Prostate gland (tissue), 2 donors: ENCODE measurements around the gene TTC34. TPM values are rescaled to one million over a fixed set of nuclear protein-coding genes. Genes with fewer than 3 reads are reported as not detected.

Experiments
- DNase-seq: peaks from one replicate; pipeline ENCODE4 v3.0.0-alpha.2; 2019; ENCODE audit warnings: low spot score
- H3K27ac ChIP-seq, 2 donors: fragments of 200-600 bp; sonication (generic); 2 replicates each; pipeline ENCODE4 v1.5.1; 2017 to 2019
- H3K27me3 ChIP-seq: fragments of 200-600 bp; sonication (generic); replicated peaks from 2 replicates; pipeline ENCODE4 v1.5.1; 2019; ENCODE audit not compliant: insufficient read depth
- H3K36me3 ChIP-seq, 2 donors: fragments of 200-600 bp; sonication (generic); 1 replicate in 1 of 2; 2 replicates in 1 of 2; pipeline versions ENCODE4 v1.5.1 to v1.8.1; 2017 to 2019
- H3K4me1 ChIP-seq: fragments of 200-600 bp; sonication (generic); replicated peaks from 2 replicates; pipeline ENCODE4 v1.5.1; 2019
- H3K4me3 ChIP-seq, 2 donors: fragments of 200-600 bp; sonication (generic); 2 replicates each; pipeline ENCODE4 v1.5.1; 2017 to 2019
- H3K9me3 ChIP-seq: fragments of 200-600 bp; sonication (generic); 2 replicates; pipeline ENCODE4 v1.5.1; 2017
- POLR2A ChIP-seq: fragments of 450-650 bp; IDR thresholded peaks from one replicate; pipeline ENCODE4 v1.6.1; 2016; ENCODE audit warnings: antibody characterized with exemption, mild to moderate bottlenecking
- POLR2AphosphoS5 ChIP-seq: sonication (generic); formaldehyde crosslinking; IDR thresholded peaks from one replicate; pipeline ENCODE4 v1.6.1; 2017; ENCODE audit warnings: antibody characterized with exemption
- WGBS: methylation state at CpG from one replicate; pipeline ENCODE4 v1.1.5; 2018; 5-methylcytosine and 5-hydroxymethylcytosine counted together
- intact Hi-C: fragments of 100-400 bp; cut with DNase I; formaldehyde crosslinking; loops from one replicate; pipeline ENCODE4 v1.14.2; 2022
- total RNA-seq, 2 donors: library from RNA; depleted of rRNA; stranded (reverse); fragments of >200 nt; gene quantifications; one replicate each; pipeline ENCODE4 v1.1.0, GENCODE V29; 2016
- TF ChIP-seq, protein P1 (sequence below), 4 experiments: fragments of 200-600 bp in 2 of 4; fragments of 450-650 bp in 2 of 4; sonication (generic) in 2 of 4; IDR thresholded peaks; 1 replicate in 3 of 4; 2 replicates in 1 of 4; pipeline ENCODE4 v1.5.1; 2016 to 2019; ENCODE audit warnings: antibody characterized with exemption in 4 of 4, mild to moderate bottlenecking in 2 of 4, moderate library complexity in 2 of 4

The TTC34 gene
- total RNA-seq, 2 donors from 2014 or later: 0.32 to 1.2 TPM

DNA sequence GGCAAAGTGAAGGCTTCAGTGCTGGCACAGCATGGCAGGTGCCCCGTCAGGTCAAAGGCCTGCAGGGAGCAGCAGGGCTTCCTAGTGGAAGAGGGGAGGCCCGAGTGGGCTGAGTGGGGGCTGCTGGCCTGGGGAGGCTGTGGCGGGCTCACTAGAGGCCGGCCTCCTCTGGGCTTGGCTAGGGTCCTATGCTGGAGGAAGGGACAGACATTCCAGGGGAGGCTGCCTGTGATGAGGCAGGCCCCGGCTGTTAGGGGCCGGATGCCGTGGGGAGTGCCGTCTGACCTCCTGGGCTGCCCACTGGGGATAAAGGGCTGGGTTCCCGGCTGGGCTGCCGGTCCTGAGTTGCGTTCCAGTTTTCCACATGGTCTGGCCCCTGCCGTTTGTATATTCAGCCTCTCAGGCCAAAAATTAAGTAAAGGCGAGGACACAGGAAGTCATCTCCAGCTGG, 193.8 kb downstream of the TTC34 start:
- no peaks in the 10 kb centered on the region for H3K9me3 ChIP-seq
- WGBS: 62% methylated on average over 13 of the region's 13 CpGs
- no peak overlapping the region for H3K4me3 ChIP-seq
- TF ChIP-seq POLR2AphosphoS5 (no peak), POLR2A (no peak)
- TF ChIP-seq, protein P1, sequence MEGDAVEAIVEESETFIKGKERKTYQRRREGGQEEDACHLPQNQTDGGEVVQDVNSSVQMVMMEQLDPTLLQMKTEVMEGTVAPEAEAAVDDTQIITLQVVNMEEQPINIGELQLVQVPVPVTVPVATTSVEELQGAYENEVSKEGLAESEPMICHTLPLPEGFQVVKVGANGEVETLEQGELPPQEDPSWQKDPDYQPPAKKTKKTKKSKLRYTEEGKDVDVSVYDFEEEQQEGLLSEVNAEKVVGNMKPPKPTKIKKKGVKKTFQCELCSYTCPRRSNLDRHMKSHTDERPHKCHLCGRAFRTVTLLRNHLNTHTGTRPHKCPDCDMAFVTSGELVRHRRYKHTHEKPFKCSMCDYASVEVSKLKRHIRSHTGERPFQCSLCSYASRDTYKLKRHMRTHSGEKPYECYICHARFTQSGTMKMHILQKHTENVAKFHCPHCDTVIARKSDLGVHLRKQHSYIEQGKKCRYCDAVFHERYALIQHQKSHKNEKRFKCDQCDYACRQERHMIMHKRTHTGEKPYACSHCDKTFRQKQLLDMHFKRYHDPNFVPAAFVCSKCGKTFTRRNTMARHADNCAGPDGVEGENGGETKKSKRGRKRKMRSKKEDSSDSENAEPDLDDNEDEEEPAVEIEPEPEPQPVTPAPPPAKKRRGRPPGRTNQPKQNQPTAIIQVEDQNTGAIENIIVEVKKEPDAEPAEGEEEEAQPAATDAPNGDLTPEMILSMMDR (IDR thresholded peaks at IDR 0.05): no peak
- DNase-seq: no peak
- intact Hi-C loops: no loop called here
- no peaks in the 10 kb centered on the region for H3K4me1 ChIP-seq
- H3K27ac ChIP-seq: no peak overlapping the region
- no peaks in the 10 kb centered on the region for H3K27me3 ChIP-seq
- H3K36me3 ChIP-seq: no peaks in the 10 kb centered on the region

DNA sequence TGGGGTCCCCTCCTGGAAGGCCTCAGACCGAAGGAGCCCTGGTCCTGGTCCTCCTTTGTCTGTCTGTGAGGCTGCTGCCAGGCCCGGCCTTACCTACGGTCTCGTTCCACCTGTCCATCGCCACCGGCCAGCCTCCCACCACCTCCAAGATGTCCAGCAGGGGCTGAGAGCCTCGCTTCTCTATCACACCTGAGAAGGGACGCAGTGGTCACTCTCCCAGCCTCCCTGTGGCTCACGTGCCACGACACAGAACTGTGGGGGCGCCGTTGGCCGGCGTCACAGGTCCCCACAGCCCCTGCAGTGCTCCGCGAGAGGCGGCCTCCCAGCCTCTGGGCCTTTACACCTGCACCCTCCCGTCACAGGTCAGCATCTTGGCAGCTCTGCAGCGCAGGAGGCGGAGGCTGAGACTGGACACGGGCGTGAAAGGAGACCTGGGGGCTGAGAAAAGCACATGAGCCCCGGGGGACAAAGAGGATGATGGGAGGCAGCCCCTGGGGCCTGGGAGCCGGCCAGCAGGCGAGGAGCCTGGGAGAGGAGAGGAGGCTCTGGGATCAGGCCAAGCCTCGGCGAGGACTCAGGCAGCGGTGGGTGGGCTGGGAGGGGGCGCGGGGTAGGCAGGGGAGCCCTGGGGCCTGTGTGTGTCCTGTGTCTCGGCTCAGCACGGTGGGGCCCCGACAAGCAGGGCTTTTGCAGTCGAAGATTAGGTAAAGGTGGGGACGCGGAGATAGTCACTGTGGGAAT, 194.4 kb downstream of the TTC34 start:
- intact Hi-C loops: no loop called here
- Histone ChIP-seq H3K27ac (no peak overlapping the region), H3K4me3 (no peak overlapping the region), H3K9me3 (no peaks in the 10 kb centered on the region), H3K4me1 (no peaks in the 10 kb centered on the region), H3K36me3 (no peaks in the 10 kb centered on the region), H3K27me3 (no peaks in the 10 kb centered on the region)
- TF ChIP-seq, protein P1 (IDR thresholded peaks at IDR 0.05): no peak
- TF ChIP-seq POLR2A: no peak
- no peak for TF ChIP-seq POLR2AphosphoS5
- WGBS: 66% methylated on average over 35 of the region's 36 CpGs
- no peak for DNase-seq

DNA sequence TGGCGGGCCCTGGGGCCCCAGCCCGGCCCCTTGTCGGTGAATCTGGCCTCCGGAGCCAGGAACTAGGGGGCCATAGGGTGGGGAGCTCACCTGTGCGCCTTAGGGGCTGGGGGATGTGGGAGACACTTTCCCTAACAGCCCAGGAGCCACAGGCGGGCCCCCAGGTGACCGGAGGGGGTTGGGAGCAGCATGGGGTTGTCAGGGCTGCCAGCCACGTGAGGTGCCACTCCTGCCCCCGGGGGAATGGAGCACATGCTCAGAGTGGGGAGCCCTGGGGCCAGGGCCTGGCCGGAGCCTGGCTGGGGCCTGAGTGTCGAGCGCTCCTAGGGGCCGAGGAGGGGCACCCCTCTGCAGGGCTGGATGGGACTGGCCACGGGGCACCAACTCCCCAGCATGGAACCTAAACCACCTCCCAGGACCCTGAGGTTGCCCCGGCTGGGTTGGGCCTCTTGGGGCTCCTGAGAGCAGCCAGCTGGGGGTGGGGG, 195.1 kb downstream of the TTC34 start:
- no peak overlapping the region for H3K4me3 ChIP-seq
- no peak for DNase-seq
- no peaks in the 10 kb centered on the region for H3K27me3 ChIP-seq

DNA sequence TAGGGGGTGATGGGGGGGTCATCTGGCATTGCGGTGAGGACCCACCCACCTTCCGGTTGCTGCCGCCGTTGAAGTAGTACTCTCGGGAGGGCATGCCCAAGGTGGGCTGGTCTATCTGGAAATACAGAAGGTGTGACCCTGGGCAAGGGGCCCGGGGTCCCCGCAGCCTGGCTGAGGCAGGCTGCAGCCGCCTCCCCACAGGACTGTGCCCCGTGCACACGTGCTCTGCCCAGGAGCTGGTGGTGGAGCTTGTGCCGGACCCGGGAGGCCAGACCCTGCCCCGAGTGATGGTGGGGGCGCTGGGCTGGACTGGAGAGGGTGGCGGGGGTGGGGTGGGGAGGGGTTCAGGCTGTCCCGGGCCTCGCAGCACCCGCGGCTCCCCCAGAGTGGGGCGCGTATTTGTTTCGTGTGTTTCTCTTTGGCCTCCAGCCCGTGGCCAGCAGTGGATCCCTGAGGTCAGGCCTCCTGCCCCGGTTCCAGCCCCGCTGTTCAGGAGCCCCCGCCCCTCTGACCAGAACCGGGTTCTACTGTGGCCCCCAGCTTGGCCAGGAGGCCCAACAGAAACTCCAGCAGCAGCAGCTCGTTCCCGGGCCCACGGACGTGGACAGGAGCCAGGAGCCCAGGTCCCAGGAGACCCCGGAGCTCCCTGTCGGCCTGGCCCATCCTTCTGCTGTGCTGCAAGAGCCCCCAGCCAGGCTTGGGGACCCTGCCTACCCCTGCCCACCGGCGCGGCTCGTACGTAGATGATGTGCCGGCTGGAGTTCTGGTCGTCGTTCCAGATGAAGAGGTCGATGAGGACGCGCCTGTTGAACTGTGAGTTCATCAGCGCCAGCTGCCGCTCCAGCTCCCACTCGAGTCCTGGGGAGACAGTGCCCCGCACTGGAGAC, 195.7 kb downstream of the TTC34 start:
- 87% methylated on average over 48 of the region's 48 CpGs for WGBS
- DNase-seq: no peak
- H3K4me3 ChIP-seq: no peak overlapping the region
- intact Hi-C loops: no loop called here
- H3K9me3 ChIP-seq: no peaks in the 10 kb centered on the region
- no peak overlapping the region for H3K27ac ChIP-seq
- no peaks in the 10 kb centered on the region for H3K36me3 ChIP-seq
- H3K4me1 ChIP-seq: no peaks in the 10 kb centered on the region
- TF ChIP-seq POLR2A (no peak), POLR2AphosphoS5 (no peak)
- TF ChIP-seq, protein P1 (IDR thresholded peaks at IDR 0.05): no peak
- no peaks in the 10 kb centered on the region for H3K27me3 ChIP-seq

More for the DNA sequence above, 195.1 kb downstream of the TTC34 start:
- Histone ChIP-seq H3K9me3 (no peaks in the 10 kb centered on the region), H3K4me1 (no peaks in the 10 kb centered on the region), H3K27ac (no peak overlapping the region), H3K36me3 (no peaks in the 10 kb centered on the region)
- intact Hi-C loops: no loop called here
- 87% methylated on average over 15 of the region's 15 CpGs for WGBS
- TF ChIP-seq, protein P1 (IDR thresholded peaks at IDR 0.05): no peak
- TF ChIP-seq POLR2A: no peak
- TF ChIP-seq POLR2AphosphoS5: no peak
